Measurements from ENCODE around the gene MSX1.

GRCh38 chr4:4864443-4864939, 5.0 kb downstream of the MSX1 start:
- TF ChIP-seq POLR2A (IDR thresholded peaks at IDR 0.05; ENCODE audit: low read length) (no peak), RFX5 (IDR thresholded peaks at IDR 0.05) (no peak), KDM5A (IDR thresholded peaks at IDR 0.05) (no peak), EHMT2 (IDR thresholded peaks at IDR 0.05; ENCODE audit: low read depth) (no peak), POLR2AphosphoS2 (conservative IDR thresholded peaks at IDR 0.05; ENCODE audit: low read length) (no peak), CTCF (IDR thresholded peaks at IDR 0.05) (no peak)

Data from A549 (cell line).